PC-9 (cell line): ENCODE measurements around the gene SDE2. TPM values are rescaled to one million over a fixed set of nuclear protein-coding genes. Genes with fewer than 3 reads are reported as not detected.
"Not testable (repeated sequence)": the region's sequence is repeated elsewhere in the genome, so short reads cannot be mapped to it uniquely, and the experiment has no call there.

ENCODE experiments used
- BruUV-seq: library from RNA; stranded (reverse); fragments of 400-500 nt; replicated peaks from 2 replicates; lab custom pipeline; 2021; lab: Mats Ljungman, UMichigan
- CTCF ChIA-PET: fragments of 300-600 bp; sonication (Branson Sonifier 250); formaldehyde crosslinking; loops from one replicate; lab custom pipeline; 2022; ENCODE audit warnings: antibody characterized with exemption; lab: Charles Lee
- POLR2A ChIA-PET: fragments of 300-600 bp; sonication (Branson Sonifier 250); formaldehyde crosslinking; loops from one replicate; lab custom pipeline; 2022; ENCODE audit warnings: antibody characterized with exemption; ENCODE audit not compliant: unreplicated experiment; lab: Charles Lee
- DNase-seq, 2 experiments: peaks; one replicate each; pipeline versions ENCODE4 v3.0.0 to v3.0.0-alpha.2; 2015 to 2022; ENCODE audit warnings: mixed read lengths in 1 of 2
- H2AFZ ChIP-seq: fragments of 200-600 bp; sonication (generic); 2 replicates; pipeline ENCODE4 v1.8.1; 2017; ENCODE audit warnings: antibody characterized with exemption
- H3F3A ChIP-seq: fragments of 200-600 bp; sonication (generic); 2 replicates; pipeline ENCODE4 v1.8.1; 2017; ENCODE audit warnings: antibody characterized with exemption, mild to moderate bottlenecking, low read depth; ENCODE audit not compliant: insufficient read depth
- H3K27ac ChIP-seq: fragments of 200-600 bp; sonication (generic); 2 replicates; pipeline ENCODE4 v1.6.1; 2016; ENCODE audit warnings: mixed run types
- H3K27me3 ChIP-seq: fragments of 200-600 bp; sonication (generic); 2 replicates; pipeline ENCODE4 v1.6.1; 2016; ENCODE audit warnings: low read depth, mixed run types; ENCODE audit not compliant: insufficient read depth
- H3K36me3 ChIP-seq: fragments of 200-600 bp; sonication (generic); 2 replicates; pipeline ENCODE4 v1.6.1; 2016; ENCODE audit warnings: low read depth, mixed run types
- H3K4me1 ChIP-seq: fragments of 200-600 bp; sonication (generic); replicated peaks from 2 replicates; pipeline ENCODE4 v1.6.1; 2016; ENCODE audit warnings: mixed run types; ENCODE audit not compliant: insufficient read depth
- H3K4me2 ChIP-seq: fragments of 200-600 bp; sonication (generic); 2 replicates; pipeline ENCODE4 v1.6.1; 2017; ENCODE audit warnings: mixed run types
- H3K4me3 ChIP-seq: fragments of 200-600 bp; sonication (generic); 2 replicates; pipeline ENCODE4 v1.6.1; 2016; ENCODE audit warnings: mixed run types
- H3K79me2 ChIP-seq: fragments of 200-600 bp; sonication (generic); 2 replicates; pipeline ENCODE4 v1.6.1; 2017; ENCODE audit warnings: low read depth, mixed run types
- H3K9me2 ChIP-seq: fragments of 200-600 bp; sonication (generic); 2 replicates; pipeline ENCODE4 v1.8.1; 2017; ENCODE audit warnings: mild to moderate bottlenecking; ENCODE audit not compliant: insufficient read depth
- H3K9me3 ChIP-seq: fragments of 200-600 bp; sonication (generic); 2 replicates; pipeline ENCODE4 v1.8.1; 2016; ENCODE audit warnings: low read depth; ENCODE audit not compliant: insufficient read depth
- H4K20me1 ChIP-seq: fragments of 200-600 bp; sonication (generic); 2 replicates; pipeline ENCODE4 v1.8.1; 2017; ENCODE audit not compliant: insufficient read depth
- EZH2 ChIP-seq: fragments of 200-600 bp; sonication (generic); IDR thresholded peaks from 2 replicates; pipeline ENCODE4 v1.8.0; 2017; ENCODE audit warnings: antibody characterized with exemption, low read depth
- intact Hi-C: fragments of 100-400 bp; cut with micrococcal nuclease; formaldehyde crosslinking; loops from one replicate; pipeline ENCODE4 v1.10.0; 2022; ENCODE audit not compliant: unreplicated experiment
- total RNA-seq: library from RNA; stranded (reverse); gene quantifications from 2 replicates; pipeline ENCODE4 v1.2.3, GENCODE V29; 2021
- TF ChIP-seq, protein P1 (sequence below): fragments of 200-600 bp; sonication (generic); conservative IDR thresholded peaks from 2 replicates; pipeline ENCODE4 v1.6.1; 2017; ENCODE audit warnings: mixed run types, antibody characterized with exemption, mild to moderate bottlenecking, moderate library complexity

SDE2 gene
- total RNA-seq, 1 experiment from 2014 or later: 17.3 TPM

DNA sequence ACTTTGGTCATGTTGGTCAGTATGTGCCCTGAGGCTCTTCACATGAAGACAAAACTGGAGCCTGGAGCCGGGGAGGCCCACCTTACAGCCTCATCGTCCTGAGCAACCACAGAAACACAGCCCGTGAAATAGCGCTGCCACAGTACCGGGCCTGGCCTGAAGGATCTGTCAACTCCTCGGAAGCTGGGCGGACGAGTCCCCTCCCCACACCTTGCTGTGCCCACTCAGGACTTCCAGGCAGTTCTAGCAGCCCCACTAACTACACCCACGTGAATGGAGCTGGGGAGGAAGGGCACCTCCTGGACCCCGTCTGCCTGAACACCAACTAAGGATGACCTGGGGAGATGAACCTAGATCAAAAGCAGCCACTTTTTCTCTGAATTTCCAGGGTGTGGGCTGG is 24.7 kb downstream of the SDE2 start:
- TF ChIP-seq, protein P1, sequence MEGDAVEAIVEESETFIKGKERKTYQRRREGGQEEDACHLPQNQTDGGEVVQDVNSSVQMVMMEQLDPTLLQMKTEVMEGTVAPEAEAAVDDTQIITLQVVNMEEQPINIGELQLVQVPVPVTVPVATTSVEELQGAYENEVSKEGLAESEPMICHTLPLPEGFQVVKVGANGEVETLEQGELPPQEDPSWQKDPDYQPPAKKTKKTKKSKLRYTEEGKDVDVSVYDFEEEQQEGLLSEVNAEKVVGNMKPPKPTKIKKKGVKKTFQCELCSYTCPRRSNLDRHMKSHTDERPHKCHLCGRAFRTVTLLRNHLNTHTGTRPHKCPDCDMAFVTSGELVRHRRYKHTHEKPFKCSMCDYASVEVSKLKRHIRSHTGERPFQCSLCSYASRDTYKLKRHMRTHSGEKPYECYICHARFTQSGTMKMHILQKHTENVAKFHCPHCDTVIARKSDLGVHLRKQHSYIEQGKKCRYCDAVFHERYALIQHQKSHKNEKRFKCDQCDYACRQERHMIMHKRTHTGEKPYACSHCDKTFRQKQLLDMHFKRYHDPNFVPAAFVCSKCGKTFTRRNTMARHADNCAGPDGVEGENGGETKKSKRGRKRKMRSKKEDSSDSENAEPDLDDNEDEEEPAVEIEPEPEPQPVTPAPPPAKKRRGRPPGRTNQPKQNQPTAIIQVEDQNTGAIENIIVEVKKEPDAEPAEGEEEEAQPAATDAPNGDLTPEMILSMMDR: no peak
- no peak for TF ChIP-seq EZH2
- no peaks in the 10 kb centered on the region for H4K20me1 ChIP-seq
- BruUV-seq: no TSS peak
- H3K9me2 ChIP-seq: no peaks in the 10 kb centered on the region
- H3K27ac ChIP-seq: no peak overlapping the region
- POLR2A ChIA-PET: no interaction called here
- no peak overlapping the region for H3K4me3 ChIP-seq
- H3K9me3 ChIP-seq: no peaks in the 10 kb centered on the region
- H3K4me1 ChIP-seq: no peaks in the 10 kb centered on the region
- H3F3A ChIP-seq: peaks cover 8% of the 10 kb centered on the region
- CTCF ChIA-PET: interaction anchor here (1.1 to 1.2 kb wide), 2 partner anchors 50 to 93 kb away, joined by 3 to 7 read pairs; partner anchors contain the start of genes PYCR2 and TMEM63A
- H3K4me2 ChIP-seq: no peak overlapping the region
- H3K79me2 ChIP-seq: no peaks in the 10 kb centered on the region
- intact Hi-C loops: loop anchor here (10.0 kb wide), 3 partner anchors 130 to 660 kb away; no protein-coding TSS in a partner anchor
- no peak for DNase-seq
- no peak overlapping the region for H2AFZ ChIP-seq
- no peaks in the 10 kb centered on the region for H3K36me3 ChIP-seq
- no peaks in the 10 kb centered on the region for H3K27me3 ChIP-seq

DNA sequence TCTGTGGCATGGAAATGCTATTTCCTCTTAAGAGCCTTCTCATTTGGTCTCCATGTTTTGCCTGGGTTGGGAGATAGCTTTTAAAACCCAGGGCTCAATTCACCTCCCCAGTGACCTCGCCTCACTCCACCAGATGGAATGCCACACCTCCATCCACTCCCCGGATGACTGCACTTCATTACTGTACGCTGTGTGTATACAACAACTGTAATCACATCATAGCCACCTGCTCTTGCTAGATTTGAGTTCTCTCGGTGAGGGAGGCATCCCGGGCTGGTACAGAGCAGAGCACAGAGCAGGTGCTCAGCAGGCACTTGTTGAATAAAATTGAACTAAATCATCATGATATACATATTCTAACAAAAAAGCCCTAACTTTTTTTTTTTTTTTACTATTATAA is 26.0 kb downstream of the SDE2 start:
- H3K4me2 ChIP-seq: no peak overlapping the region
- no peaks in the 10 kb centered on the region for H3K9me2 ChIP-seq
- H3K4me1 ChIP-seq: no peaks in the 10 kb centered on the region
- H3K9me3 ChIP-seq: no peaks in the 10 kb centered on the region
- no TSS peak for BruUV-seq
- CTCF ChIA-PET: interaction anchor here (0.7 kb wide), 1 partner anchor 98 kb away, joined by 3 read pairs; no protein-coding TSS in a partner anchor
- H3K36me3 ChIP-seq: no peaks in the 10 kb centered on the region
- no peaks in the 10 kb centered on the region for H4K20me1 ChIP-seq
- peaks cover 16% of the 10 kb centered on the region for H3F3A ChIP-seq
- POLR2A ChIA-PET: interaction anchor here (0.6 kb wide), 1 partner anchor 45 kb away, joined by 3 read pairs; no protein-coding TSS in a partner anchor
- no peak overlapping the region for H3K27ac ChIP-seq
- DNase-seq: peak; percentile 14 to 40
- intact Hi-C loops: loop anchor here (10.0 kb wide), 3 partner anchors 128 to 658 kb away; no protein-coding TSS in a partner anchor
- no peaks in the 10 kb centered on the region for H3K27me3 ChIP-seq
- H3K79me2 ChIP-seq: no peaks in the 10 kb centered on the region
- H2AFZ ChIP-seq: no peak overlapping the region
- H3K4me3 ChIP-seq: no peak overlapping the region
- TF ChIP-seq, protein P1: no peak
- no peak for TF ChIP-seq EZH2

DNA sequence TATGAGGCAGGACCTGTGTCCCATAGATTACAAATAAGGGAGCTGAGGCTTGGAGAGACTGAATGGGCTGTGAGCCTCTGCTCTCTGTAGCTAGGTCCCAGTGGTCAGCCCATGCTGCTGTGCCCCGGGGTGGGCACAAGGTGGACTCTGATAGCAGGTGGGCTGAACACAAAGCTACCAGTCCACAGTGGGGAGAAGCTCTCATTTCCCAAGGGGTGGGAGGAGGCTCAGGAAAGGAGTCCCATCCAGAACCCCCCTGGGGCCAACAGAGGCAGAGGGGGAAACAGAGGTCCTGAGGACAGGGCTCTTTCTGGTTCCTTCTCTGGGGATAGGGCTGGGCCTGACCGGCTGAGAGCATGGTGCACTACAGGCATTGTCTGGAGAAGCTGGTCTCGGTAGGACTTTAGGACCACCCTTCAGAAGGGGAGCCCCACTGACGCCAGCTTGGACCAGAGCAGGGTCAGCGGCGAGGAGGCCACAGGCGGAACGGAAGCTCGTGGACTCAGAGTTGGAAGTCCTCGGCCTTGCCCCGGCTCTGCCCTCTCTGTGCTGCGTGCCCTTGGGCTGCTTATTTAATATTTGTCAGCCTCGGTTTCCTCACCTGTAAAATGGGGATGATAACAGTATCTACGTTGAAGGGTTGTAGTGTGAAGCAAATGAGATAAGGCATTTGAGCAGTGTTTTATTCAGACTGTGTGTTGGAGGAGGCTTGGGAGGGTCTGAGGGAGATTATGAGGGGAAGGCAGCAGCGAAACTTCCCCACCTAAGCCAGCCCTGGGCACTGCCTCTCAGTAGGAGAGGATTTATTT is 26.6 kb downstream of the SDE2 start:
- CTCF ChIA-PET: no interaction called here

DNA sequence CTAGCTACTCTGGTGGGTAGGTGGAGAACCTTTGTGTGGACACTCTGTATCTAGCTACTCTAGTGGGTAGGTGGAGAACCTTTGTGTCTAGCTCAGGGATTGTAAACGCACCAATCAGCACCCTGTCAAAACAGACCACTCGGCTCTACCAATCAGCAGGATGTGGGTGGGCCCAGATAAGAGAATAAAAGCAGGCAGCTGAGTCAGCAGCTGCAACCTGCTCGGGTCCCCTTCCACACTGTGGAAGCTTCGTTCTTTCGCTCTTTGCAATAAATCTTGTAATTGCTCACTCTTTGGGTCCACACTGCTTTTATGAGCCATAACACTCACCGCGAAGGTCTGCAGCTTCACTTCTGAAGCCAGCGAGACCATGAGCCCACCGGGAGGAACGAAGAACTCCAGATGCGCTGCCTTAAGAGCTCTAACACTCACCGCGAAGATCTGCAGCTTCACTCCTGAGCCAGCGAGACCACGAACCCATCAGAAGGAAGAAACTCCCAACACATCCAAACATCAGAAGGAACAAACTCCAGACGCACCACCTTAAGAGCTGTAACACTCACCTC is 28.5 kb downstream of the SDE2 start:
- H3K9me2 ChIP-seq, H3K9me3 ChIP-seq, BruUV-seq, H3K27me3 ChIP-seq, H3K27ac ChIP-seq, H3K4me1 ChIP-seq, H3K36me3 ChIP-seq, H3K4me3 ChIP-seq, H4K20me1 ChIP-seq, CTCF ChIA-PET, H3F3A ChIP-seq, DNase-seq, H3K79me2 ChIP-seq, H3K4me2 ChIP-seq, H2AFZ ChIP-seq, POLR2A ChIA-PET: not testable (repeated sequence)
- intact Hi-C loops: loop anchor here (10.0 kb wide), 3 partner anchors 126 to 656 kb away; no protein-coding TSS in a partner anchor

More for the DNA sequence above, 26.6 kb downstream of the SDE2 start:
- H2AFZ ChIP-seq: no peak overlapping the region
- peaks cover 16% of the 10 kb centered on the region for H3F3A ChIP-seq
- DNase-seq: no peak
- H4K20me1 ChIP-seq: no peaks in the 10 kb centered on the region
- H3K4me1 ChIP-seq: no peaks in the 10 kb centered on the region
- no peak overlapping the region for H3K27ac ChIP-seq
- BruUV-seq: no TSS peak
- no peak overlapping the region for H3K4me2 ChIP-seq
- POLR2A ChIA-PET: interaction anchor here (0.6 to 0.7 kb wide), 2 partner anchors 44 to 464 kb away, joined by 3 read pairs; no protein-coding TSS in a partner anchor
- H3K36me3 ChIP-seq: no peaks in the 10 kb centered on the region
- TF ChIP-seq EZH2: no peak
- no peaks in the 10 kb centered on the region for H3K9me3 ChIP-seq
- no peaks in the 10 kb centered on the region for H3K27me3 ChIP-seq
- no peak overlapping the region for H3K4me3 ChIP-seq
- intact Hi-C loops: loop anchor here (10.0 kb wide), 3 partner anchors 128 to 658 kb away; no protein-coding TSS in a partner anchor
- no peaks in the 10 kb centered on the region for H3K79me2 ChIP-seq
- H3K9me2 ChIP-seq: no peaks in the 10 kb centered on the region

DNA sequence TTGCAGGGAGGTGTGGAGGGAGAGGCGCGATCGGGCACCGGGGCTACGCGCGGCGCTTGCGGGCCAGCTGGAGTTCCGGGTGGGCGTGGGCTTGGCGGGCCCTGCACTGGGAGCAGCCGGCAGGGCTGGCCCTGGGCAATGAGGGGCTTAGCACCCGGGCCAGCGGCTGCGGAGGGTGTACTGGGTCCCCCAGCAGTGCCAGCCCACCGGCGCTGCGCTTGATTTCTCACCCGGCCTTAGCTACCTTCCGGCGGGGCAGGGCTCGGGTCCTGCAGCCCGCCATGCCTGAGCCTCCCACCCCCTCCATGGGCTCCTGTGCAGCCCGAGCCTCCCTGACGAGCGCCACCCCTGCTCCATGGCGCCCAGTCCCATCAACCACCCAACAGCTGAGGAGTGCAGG is 29.4 kb downstream of the SDE2 start:
- DNase-seq, POLR2A ChIA-PET, H3K4me3 ChIP-seq, H3K9me3 ChIP-seq, H3K9me2 ChIP-seq, H3K4me1 ChIP-seq, H3K4me2 ChIP-seq, H4K20me1 ChIP-seq, H3K79me2 ChIP-seq, BruUV-seq, H3K27ac ChIP-seq, CTCF ChIA-PET, H2AFZ ChIP-seq, H3K36me3 ChIP-seq, H3K27me3 ChIP-seq, H3F3A ChIP-seq: not testable (repeated sequence)
- intact Hi-C loops: loop anchor here (10.0 kb wide), 3 partner anchors 125 to 655 kb away; no protein-coding TSS in a partner anchor
